Measurements from ENCODE around the gene RAD23B.

Gene RAD23B

GRCh38 chr9:107242073-107243030 lies 40.7 kb upstream of the RAD23B start:
- TF ChIP-seq RARB (CRISPR knock-in tag; IDR thresholded peaks at IDR 0.05): no peak
- TF ChIP-seq, protein P1, sequence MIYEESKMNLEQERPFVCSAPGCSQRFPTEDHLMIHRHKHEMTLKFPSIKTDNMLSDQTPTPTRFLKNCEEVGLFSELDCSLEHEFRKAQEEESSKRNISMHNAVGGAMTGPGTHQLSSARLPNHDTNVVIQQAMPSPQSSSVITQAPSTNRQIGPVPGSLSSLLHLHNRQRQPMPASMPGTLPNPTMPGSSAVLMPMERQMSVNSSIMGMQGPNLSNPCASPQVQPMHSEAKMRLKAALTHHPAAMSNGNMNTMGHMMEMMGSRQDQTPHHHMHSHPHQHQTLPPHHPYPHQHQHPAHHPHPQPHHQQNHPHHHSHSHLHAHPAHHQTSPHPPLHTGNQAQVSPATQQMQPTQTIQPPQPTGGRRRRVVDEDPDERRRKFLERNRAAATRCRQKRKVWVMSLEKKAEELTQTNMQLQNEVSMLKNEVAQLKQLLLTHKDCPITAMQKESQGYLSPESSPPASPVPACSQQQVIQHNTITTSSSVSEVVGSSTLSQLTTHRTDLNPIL (CRISPR knock-in tag; IDR thresholded peaks at IDR 0.05; ENCODE audit: low read depth): no peak
- no peak for TF ChIP-seq ISL1 (CRISPR knock-in tag; IDR thresholded peaks at IDR 0.05)
- TF ChIP-seq ZC3H10 (CRISPR knock-in tag; IDR thresholded peaks at IDR 0.05): no peak
- no peak for TF ChIP-seq ARNTL (CRISPR knock-in tag; IDR thresholded peaks at IDR 0.05; ENCODE audit: borderline replicate concordance, low read depth)

DNA sequence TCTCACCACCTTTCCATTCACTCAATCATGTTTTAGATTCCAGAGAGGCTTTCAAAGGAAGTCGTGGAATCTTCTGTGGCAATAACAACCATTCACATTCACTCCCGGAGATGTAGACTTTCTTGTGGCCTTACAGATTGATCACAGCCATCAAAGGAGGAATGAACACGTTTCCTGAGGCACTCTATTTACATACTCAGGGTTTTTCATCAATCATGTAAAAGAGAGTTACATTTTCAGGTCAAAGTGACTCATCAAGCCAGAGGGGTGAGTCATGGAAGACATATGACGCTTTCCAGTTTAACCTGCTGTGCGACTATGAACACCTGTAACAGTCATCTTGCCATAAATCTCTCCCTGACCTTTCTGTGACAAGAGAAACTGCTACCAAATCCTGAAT lies 39.3 kb upstream of the RAD23B start:
- TF ChIP-seq ISL1 (CRISPR knock-in tag; IDR thresholded peaks at IDR 0.05): peak; percentile 53; the same call in 1 of the 2 replicates
- TF ChIP-seq ZFP3 (CRISPR knock-in tag; IDR thresholded peaks at IDR 0.05): no peak
- TF ChIP-seq, protein P2, sequence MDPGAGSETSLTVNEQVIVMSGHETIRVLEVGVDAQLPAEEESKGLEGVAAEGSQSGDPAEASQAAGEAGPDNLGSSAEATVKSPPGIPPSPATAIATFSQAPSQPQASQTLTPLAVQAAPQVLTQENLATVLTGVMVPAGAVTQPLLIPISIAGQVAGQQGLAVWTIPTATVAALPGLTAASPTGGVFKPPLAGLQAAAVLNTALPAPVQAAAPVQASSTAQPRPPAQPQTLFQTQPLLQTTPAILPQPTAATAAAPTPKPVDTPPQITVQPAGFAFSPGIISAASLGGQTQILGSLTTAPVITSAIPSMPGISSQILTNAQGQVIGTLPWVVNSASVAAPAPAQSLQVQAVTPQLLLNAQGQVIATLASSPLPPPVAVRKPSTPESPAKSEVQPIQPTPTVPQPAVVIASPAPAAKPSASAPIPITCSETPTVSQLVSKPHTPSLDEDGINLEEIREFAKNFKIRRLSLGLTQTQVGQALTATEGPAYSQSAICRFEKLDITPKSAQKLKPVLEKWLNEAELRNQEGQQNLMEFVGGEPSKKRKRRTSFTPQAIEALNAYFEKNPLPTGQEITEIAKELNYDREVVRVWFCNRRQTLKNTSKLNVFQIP (CRISPR knock-in tag; IDR thresholded peaks at IDR 0.05; ENCODE audit: borderline replicate concordance, low read depth): 0 out of 2 replicates have a peak, but pooled peaks have one; percentile 58
- ATAC-seq: peak; percentile 68

More at GRCh38 chr9:107242073-107243030, 40.7 kb upstream of the RAD23B start:
- ATAC-seq: peak; percentile 31; the same call in 2 of the 3 replicates

- no peak for TF ChIP-seq CSRNP3 (CRISPR knock-in tag; IDR thresholded peaks at IDR 0.05)
- no peak for TF ChIP-seq ISL1 (CRISPR knock-in tag; IDR thresholded peaks at IDR 0.05)
- TF ChIP-seq, protein P2 (CRISPR knock-in tag; IDR thresholded peaks at IDR 0.05; ENCODE audit: borderline replicate concordance, low read depth): no peak
- no peak for TF ChIP-seq ARNTL (CRISPR knock-in tag; IDR thresholded peaks at IDR 0.05; ENCODE audit: borderline replicate concordance, low read depth)
- TF ChIP-seq PATZ1 (CRISPR knock-in tag; IDR thresholded peaks at IDR 0.05; ENCODE audit: borderline replicate concordance): no peak
- TF ChIP-seq TCF4 (CRISPR knock-in tag; IDR thresholded peaks at IDR 0.05; ENCODE audit: borderline replicate concordance): no peak
- no peak for TF ChIP-seq ZNF70 (CRISPR knock-in tag; IDR thresholded peaks at IDR 0.05)
- TF ChIP-seq, protein P1 (CRISPR knock-in tag; IDR thresholded peaks at IDR 0.05; ENCODE audit: low read depth): no peak
- no peak for TF ChIP-seq GLIS3 (CRISPR knock-in tag; IDR thresholded peaks at IDR 0.05)
- no peak for TF ChIP-seq ZFP3 (CRISPR knock-in tag; IDR thresholded peaks at IDR 0.05)
- ATAC-seq: no peak
Measured at GRCh38 chr9:107246259-107247254, 36.5 kb upstream of the RAD23B start.

GRCh38 chr9:107248714-107249113 lies 34.4 kb upstream of the RAD23B start:
- ATAC-seq: no peak
- TF ChIP-seq ZNF565 (CRISPR knock-in tag; conservative IDR thresholded peaks at IDR 0.05; ENCODE audit: low read depth): no peak
- TF ChIP-seq ZNF70 (CRISPR knock-in tag; IDR thresholded peaks at IDR 0.05): no peak
- no peak for TF ChIP-seq ISL1 (CRISPR knock-in tag; IDR thresholded peaks at IDR 0.05)
- TF ChIP-seq ZFP3 (CRISPR knock-in tag; IDR thresholded peaks at IDR 0.05): no peak
- no peak for TF ChIP-seq OSR1 (CRISPR knock-in tag; IDR thresholded peaks at IDR 0.05)
- TF ChIP-seq ARNTL (CRISPR knock-in tag; IDR thresholded peaks at IDR 0.05; ENCODE audit: borderline replicate concordance, low read depth): no peak
- TF ChIP-seq SNAI2 (CRISPR knock-in tag; IDR thresholded peaks at IDR 0.05): no peak
- TF ChIP-seq PATZ1 (CRISPR knock-in tag; IDR thresholded peaks at IDR 0.05; ENCODE audit: borderline replicate concordance): no peak
